H9 (cell line): ENCODE results near the gene DCAF5. TPM values are rescaled to one million over a fixed set of nuclear protein-coding genes. Genes with fewer than 3 reads are reported as not detected.

Experiments used
- DNase-seq: peaks from one replicate; pipeline ENCODE4 v3.0.0-alpha.2; 2017
- H2AFZ ChIP-seq: one replicate; pipeline ENCODE4 v1.6.1; 2013; ENCODE audit warnings: mild to moderate bottlenecking, low read length, control low read depth, moderate library complexity
- H2AK5ac ChIP-seq: 2 replicates; pipeline ENCODE4 v1.6.1; 2013; ENCODE audit warnings: low read length, control low read depth, mixed read lengths; ENCODE audit not compliant: insufficient read length
- H2BK120ac ChIP-seq: one replicate; pipeline ENCODE4 v1.6.1; 2013; ENCODE audit warnings: low read depth, mild to moderate bottlenecking, low read length, control low read depth, inconsistent platforms; ENCODE audit not compliant: poor library complexity, severe bottlenecking
- H2BK12ac ChIP-seq: 2 replicates; pipeline ENCODE4 v1.6.1; 2013; ENCODE audit warnings: low read length, control low read depth, mixed read lengths, low read depth; ENCODE audit not compliant: insufficient read length
- H2BK15ac ChIP-seq: 2 replicates; pipeline ENCODE4 v1.6.1; 2013; ENCODE audit warnings: low read depth, low read length, control low read depth
- H2BK20ac ChIP-seq: one replicate; pipeline ENCODE4 v1.6.1; 2013; ENCODE audit warnings: low read depth, mild to moderate bottlenecking, low read length, control low read depth, inconsistent platforms; ENCODE audit not compliant: poor library complexity, severe bottlenecking
- H2BK5ac ChIP-seq: 2 replicates; pipeline ENCODE4 v1.6.1; 2013; ENCODE audit warnings: low read length, control low read depth, mixed read lengths; ENCODE audit not compliant: insufficient read length
- H3K14ac ChIP-seq: 2 replicates; pipeline ENCODE4 v1.6.1; 2013; ENCODE audit warnings: low read length, control low read depth; ENCODE audit not compliant: insufficient read depth
- H3K18ac ChIP-seq: 2 replicates; pipeline ENCODE4 v1.6.1; 2013; ENCODE audit warnings: low read depth, mild to moderate bottlenecking, mixed read lengths, low read length, control low read depth; ENCODE audit not compliant: insufficient read length
- H3K23ac ChIP-seq: 2 replicates; pipeline ENCODE4 v1.6.1; 2013; ENCODE audit warnings: low read length, control low read depth, mixed read lengths, low read depth; ENCODE audit not compliant: insufficient read length
- H3K23me2 ChIP-seq: 2 replicates; pipeline ENCODE4 v1.6.1; 2013; ENCODE audit warnings: low read depth, mild to moderate bottlenecking, mixed read lengths, low read length, control low read depth; ENCODE audit not compliant: insufficient read length, poor library complexity, severe bottlenecking
- H3K27ac ChIP-seq: 2 replicates; pipeline ENCODE4 v1.5.1; 2013; ENCODE audit warnings: low read length, control low read depth, mixed read lengths, low read depth; ENCODE audit not compliant: insufficient read length
- H3K27me3 ChIP-seq: 2 replicates; pipeline ENCODE4 v1.6.1; 2013; ENCODE audit warnings: low read length, control low read depth, inconsistent platforms; ENCODE audit not compliant: insufficient read depth
- H3K4ac ChIP-seq: 2 replicates; pipeline ENCODE4 v1.6.1; 2013; ENCODE audit warnings: low read depth, mild to moderate bottlenecking, control low read depth, inconsistent platforms, low read length, moderate library complexity
- H3K4me1 ChIP-seq: 2 replicates; pipeline ENCODE4 v1.6.1; 2013; ENCODE audit warnings: low read length, control low read depth, inconsistent platforms; ENCODE audit not compliant: insufficient read depth
- H3K4me2 ChIP-seq: 2 replicates; pipeline ENCODE4 v1.6.1; 2013; ENCODE audit warnings: low read length, control low read depth, mixed read lengths; ENCODE audit not compliant: insufficient read length, insufficient read depth
- H3K56ac ChIP-seq: 2 replicates; pipeline ENCODE4 v1.6.1; 2013; ENCODE audit warnings: low read depth, mild to moderate bottlenecking, mixed read lengths, low read length, control low read depth; ENCODE audit not compliant: insufficient read length
- H3K79me1 ChIP-seq: 2 replicates; pipeline ENCODE4 v1.6.1; 2013; ENCODE audit warnings: low read depth, mild to moderate bottlenecking, moderate library complexity, low read length, control low read depth, inconsistent platforms; ENCODE audit not compliant: insufficient read depth, poor library complexity, severe bottlenecking
- H3K79me2 ChIP-seq: 2 replicates; pipeline ENCODE4 v1.6.1; 2013; ENCODE audit warnings: low read length, control low read depth, inconsistent platforms; ENCODE audit not compliant: insufficient read depth
- H3K9ac ChIP-seq: 2 replicates; pipeline ENCODE4 v1.6.1; 2013; ENCODE audit warnings: low read length, control low read depth, mixed read lengths; ENCODE audit not compliant: insufficient read length; ENCODE audit errors: extremely low read depth
- H3K9me3 ChIP-seq: one replicate; pipeline ENCODE4 v1.6.1; 2013; ENCODE audit warnings: low read depth, low read length, inconsistent platforms; ENCODE audit not compliant: control insufficient read depth
- H3T11ph ChIP-seq: one replicate; pipeline ENCODE4 v1.6.1; 2013; ENCODE audit warnings: mild to moderate bottlenecking, low read length, control low read depth, inconsistent platforms
- H4K20me1 ChIP-seq: one replicate; pipeline ENCODE4 v1.6.1; 2013; ENCODE audit not compliant: control insufficient read depth, insufficient read length, insufficient read depth
- H4K5ac ChIP-seq: 2 replicates; pipeline ENCODE4 v1.6.1; 2013; ENCODE audit warnings: low read depth, mild to moderate bottlenecking, mixed read lengths, low read length, control low read depth; ENCODE audit not compliant: insufficient read length
- H4K8ac ChIP-seq: replicated peaks from 2 replicates; pipeline ENCODE4 v1.6.1; 2013; ENCODE audit warnings: low read length, control low read depth, mixed read lengths, low read depth; ENCODE audit not compliant: insufficient read length
- H4K91ac ChIP-seq: 2 replicates; pipeline ENCODE4 v1.6.1; 2013; ENCODE audit warnings: low read depth, mild to moderate bottlenecking, moderate library complexity, mixed read lengths, low read length, control low read depth; ENCODE audit not compliant: insufficient read length
- H3K27ac Mint-ChIP-seq, 3 experiments: 2 replicates in 2 of 3; 3 replicates in 1 of 3; pipeline ENCODE4 v1.8.0; 2020 to 2021; ENCODE audit warnings: mixed read lengths in 3 of 3, mild to moderate bottlenecking in 1 of 3, moderate library complexity in 1 of 3
- H3K27me3 Mint-ChIP-seq: 2 replicates; pipeline ENCODE4 v1.8.0; 2021; ENCODE audit warnings: low read depth, mild to moderate bottlenecking, moderate library complexity, mixed read lengths
- H3K36me3 Mint-ChIP-seq, 3 experiments: 2 replicates in 2 of 3; 3 replicates in 1 of 3; pipeline ENCODE4 v1.8.0; 2020 to 2021; ENCODE audit warnings: low read depth in 3 of 3, mixed read lengths in 3 of 3; ENCODE audit not compliant: insufficient read depth in 1 of 3
- H3K4me1 Mint-ChIP-seq, 2 experiments: 2 replicates each; pipeline ENCODE4 v1.8.0; 2020; ENCODE audit warnings: mixed read lengths in 2 of 2
- H3K4me3 Mint-ChIP-seq, 2 experiments: 2 replicates in 1 of 2; 3 replicates in 1 of 2; pipeline ENCODE4 v1.8.0; 2020 to 2021; ENCODE audit warnings: mild to moderate bottlenecking in 2 of 2, mixed read lengths in 2 of 2, moderate library complexity in 1 of 2
- H3K9me3 Mint-ChIP-seq, 2 experiments: 2 replicates in 1 of 2; 3 replicates in 1 of 2; pipeline ENCODE4 v1.8.0; 2020; ENCODE audit warnings: mild to moderate bottlenecking in 2 of 2, mixed read lengths in 2 of 2, moderate library complexity in 1 of 2
- CTCF ChIP-seq: fragments of 200-600 bp; sonication (generic); conservative IDR thresholded peaks from 3 replicates; pipeline ENCODE4 v1.8.0; 2021; ENCODE audit warnings: antibody characterized with exemption, mild to moderate bottlenecking
- WGBS: extraction: QIAGEN DNeasy Blood & Tissue Kit; methylation state at CpG from one replicate; pipeline ENCODE4 v1.1.7; 2013; ENCODE audit warnings: missing lambda C conversion rate, low lambda C conversion rate, mixed read lengths; ENCODE audit not compliant: insufficient read length; ENCODE audit errors: extremely low coverage; 5-methylcytosine and 5-hydroxymethylcytosine counted together
- total RNA-seq: library from RNA; stranded (reverse); gene quantifications from 2 replicates; pipeline ENCODE4 v1.2.1, GENCODE V29; 2021

Gene DCAF5
- total RNA-seq, 1 experiment from 2014 or later: 31.4 TPM

GRCh38 chr14:69139743-69140142, 13.2 kb downstream of the DCAF5 start:
- H4K5ac ChIP-seq: no peak overlapping the region
- H4K20me1 ChIP-seq: no peaks in the 10 kb centered on the region
- H3K4me2 ChIP-seq: no peak overlapping the region
- no peak overlapping the region for H3K4me3 Mint-ChIP-seq
- H2BK12ac ChIP-seq: no peak overlapping the region
- H3K27ac Mint-ChIP-seq: peak overlapping the region in 2 of 3 experiments; percentile 38 to 57; a peak in 4 of 7 replicates
- H3K14ac ChIP-seq: no peak overlapping the region
- no peak overlapping the region for H2BK5ac ChIP-seq
- no peak overlapping the region for H2BK120ac ChIP-seq
- no peaks in the 10 kb centered on the region for H3K23me2 ChIP-seq
- no peaks in the 10 kb centered on the region for H3K9me3 ChIP-seq
- no peak for TF ChIP-seq CTCF
- no peak overlapping the region for H2BK15ac ChIP-seq
- H3K79me1 ChIP-seq: peaks cover 5% of the 10 kb centered on the region
- no peaks in the 10 kb centered on the region; the same call in 1 of the 2 replicates for H3K27me3 Mint-ChIP-seq
- no peak overlapping the region for H3K18ac ChIP-seq
- H3K4ac ChIP-seq: no peak overlapping the region
- H3K27me3 ChIP-seq: no peaks in the 10 kb centered on the region
- H2AFZ ChIP-seq: no peak overlapping the region
- H2BK20ac ChIP-seq: no peak overlapping the region
- no peak for DNase-seq
- peaks cover 0 to 1% (median 0%) of the 10 kb centered on the region in 3 experiments; a peak in 1 of 7 replicates for H3K36me3 Mint-ChIP-seq
- peaks cover 4% of the 10 kb centered on the region for H3K4me1 ChIP-seq
- no peak overlapping the region for H4K91ac ChIP-seq
- H3T11ph ChIP-seq: no peak overlapping the region
- H3K27ac ChIP-seq: no peak overlapping the region
- H3K9me3 Mint-ChIP-seq: no peaks in the 10 kb centered on the region
- no peak overlapping the region for H3K23ac ChIP-seq
- no peak overlapping the region for H2AK5ac ChIP-seq
- no peak overlapping the region for H3K56ac ChIP-seq
- no peak overlapping the region for H3K9ac ChIP-seq
- H3K79me2 ChIP-seq: no peaks in the 10 kb centered on the region
- H3K4me1 Mint-ChIP-seq: peaks cover 19 to 24% of the 10 kb centered on the region in 2 experiments
- H4K8ac ChIP-seq: no peak overlapping the region
- no CpG with 5 or more reads among the region's 7 CpGs for WGBS
